Tibial artery (tissue), 4 donors: Measurements from ENCODE around the gene IAPP.

ENCODE experiments used
- DNase-seq, 2 donors: peaks; one replicate each; pipeline ENCODE4 v3.0.0-alpha.2; 2019
- H3K27ac ChIP-seq, 2 donors: fragments of 200-600 bp; sonication (generic) in 1 of 2; 1 replicate in 1 of 2; 2 replicates in 1 of 2; pipeline ENCODE4 v1.5.1; 2018 to 2019; ENCODE audit warnings: mild to moderate bottlenecking in 1 of 2
- H3K27me3 ChIP-seq, 2 donors: fragments of 200-600 bp; sonication (generic) in 1 of 2; one replicate each; pipeline versions ENCODE4 v1.5.1 to v1.6.0; 2016 to 2019
- H3K36me3 ChIP-seq, 3 donors: fragments of 200-600 bp; sonication (generic) in 2 of 3; one replicate each; pipeline ENCODE4 v1.5.1; 2016 to 2019; ENCODE audit warnings: mild to moderate bottlenecking in 2 of 3
- H3K4me1 ChIP-seq, 4 donors: fragments of 200-600 bp; sonication (generic) in 2 of 4; 1 replicate in 3 of 4; 2 replicates in 1 of 4; pipeline ENCODE4 v1.5.1; 2016 to 2019
- H3K4me3 ChIP-seq, 2 donors: fragments of 200-600 bp; sonication (generic) in 1 of 2; 1 replicate in 1 of 2; 2 replicates in 1 of 2; pipeline ENCODE4 v1.5.1; 2018 to 2019; ENCODE audit warnings: mild to moderate bottlenecking in 2 of 2
- H3K9me3 ChIP-seq, 3 donors: fragments of 200-600 bp; sonication (generic) in 1 of 3; one replicate each; pipeline ENCODE4 v1.5.1; 2016 to 2019
- CTCF ChIP-seq, 2 experiments: fragments of 200-600 bp in 1 of 2; fragments of 450-650 bp in 1 of 2; IDR thresholded peaks; one replicate each; pipeline ENCODE4 v1.5.1; 2017 to 2019; ENCODE audit warnings: antibody characterized with exemption in 2 of 2, mild to moderate bottlenecking in 1 of 2, moderate library complexity in 1 of 2
- intact Hi-C: fragments of 100-400 bp; cut with DNase I; formaldehyde crosslinking; loops from one replicate; pipeline ENCODE4 v1.15.0; 2023; ENCODE audit warnings: low total_unique reads

The IAPP gene

GRCh38 chr12:21340403-21340802 lies 32.3 kb upstream of the IAPP start:
- Histone ChIP-seq H3K36me3 (no peaks in the 10 kb centered on the region), H3K9me3 (no peaks in the 10 kb centered on the region), H3K27ac (no peak overlapping the region), H3K4me3 (no peak overlapping the region), H3K27me3 (no peaks in the 10 kb centered on the region), H3K4me1 (no peaks in the 10 kb centered on the region)
- DNase-seq = no peak
- intact Hi-C loops = no loop called here
- TF ChIP-seq CTCF (IDR thresholded peaks at IDR 0.05) = no peak

GRCh38 chr12:21341769-21342168 lies 30.9 kb upstream of the IAPP start:
- no peak for TF ChIP-seq CTCF (IDR thresholded peaks at IDR 0.05)

GRCh38 chr12:21343636-21344035 lies 29.1 kb upstream of the IAPP start:
- Histone ChIP-seq H3K4me1 (peaks cover 0 to 9% (median 0%) of the 10 kb centered on the region in 4 donors), H3K4me3 (no peak overlapping the region), H3K36me3 (no peaks in the 10 kb centered on the region), H3K9me3 (no peaks in the 10 kb centered on the region), H3K27me3 (no peaks in the 10 kb centered on the region), H3K27ac (no peak overlapping the region)
- intact Hi-C loops = no loop called here
- no peak for DNase-seq
- no peak for TF ChIP-seq CTCF (IDR thresholded peaks at IDR 0.05)

More at GRCh38 chr12:21341769-21342168, 30.9 kb upstream of the IAPP start:
- no peak for DNase-seq
- H3K9me3 ChIP-seq = no peaks in the 10 kb centered on the region
- no peak overlapping the region for H3K4me3 ChIP-seq
- H3K36me3 ChIP-seq = no peaks in the 10 kb centered on the region
- peaks cover 0 to 3% (median 0%) of the 10 kb centered on the region in 4 donors for H3K4me1 ChIP-seq
- H3K27ac ChIP-seq = no peak overlapping the region
- intact Hi-C loops = no loop called here
- no peaks in the 10 kb centered on the region for H3K27me3 ChIP-seq

- TF ChIP-seq CTCF (IDR thresholded peaks at IDR 0.05) = no peak
- Histone ChIP-seq H3K27me3 (no peaks in the 10 kb centered on the region), H3K27ac (no peak overlapping the region), H3K9me3 (no peaks in the 10 kb centered on the region), H3K36me3 (no peaks in the 10 kb centered on the region), H3K4me3 (no peak overlapping the region), H3K4me1 (peaks cover 0 to 9% (median 0%) of the 10 kb centered on the region in 4 donors)
- intact Hi-C loops = no loop called here
- DNase-seq = no peak
Measured at GRCh38 chr12:21346542-21347205, 26.0 kb upstream of the IAPP start.

GRCh38 chr12:21350975-21351374 lies 21.7 kb upstream of the IAPP start:
- H3K36me3 ChIP-seq = no peaks in the 10 kb centered on the region
- no peak for DNase-seq
- H3K9me3 ChIP-seq = no peaks in the 10 kb centered on the region
- no peak overlapping the region for H3K27ac ChIP-seq
- H3K27me3 ChIP-seq = no peaks in the 10 kb centered on the region
- intact Hi-C loops = no loop called here
- no peak for TF ChIP-seq CTCF (IDR thresholded peaks at IDR 0.05)
- H3K4me1 ChIP-seq = peaks cover 0 to 9% (median 0%) of the 10 kb centered on the region in 4 donors
- no peak overlapping the region for H3K4me3 ChIP-seq

GRCh38 chr12:21353487-21353886 lies 19.2 kb upstream of the IAPP start:
- H3K27me3 ChIP-seq = no peaks in the 10 kb centered on the region
- intact Hi-C loops = no loop called here
- no peaks in the 10 kb centered on the region for H3K4me1 ChIP-seq
- no peaks in the 10 kb centered on the region for H3K36me3 ChIP-seq
- no peak for DNase-seq
- TF ChIP-seq CTCF (IDR thresholded peaks at IDR 0.05) = no peak
- H3K9me3 ChIP-seq = no peaks in the 10 kb centered on the region
- H3K27ac ChIP-seq = no peak overlapping the region
- H3K4me3 ChIP-seq = no peak overlapping the region
